Measurements from ENCODE around the gene PKD1L1.
"Not testable (repeated sequence)": the region's sequence is repeated elsewhere in the genome, so short reads cannot be mapped to it uniquely, and the experiment has no call there.

The PKD1L1 gene

GRCh38 chr7:47936323-47936722 lies 11.9 kb downstream of the PKD1L1 start:
- peak overlapping the region; percentile 81 for H3K27ac Mint-ChIP-seq
- ATAC-seq: no peak
- H3K4me3 Mint-ChIP-seq: no peak overlapping the region
- peaks cover 40% of the 10 kb centered on the region for H3K4me1 Mint-ChIP-seq
- no peaks in the 10 kb centered on the region for H3K27me3 Mint-ChIP-seq
- no peaks in the 10 kb centered on the region for H3K9me3 Mint-ChIP-seq
- no peaks in the 10 kb centered on the region for H3K36me3 Mint-ChIP-seq

- ATAC-seq: no peak
- no peak overlapping the region for H3K27ac Mint-ChIP-seq
- peaks cover 8% of the 10 kb centered on the region for H3K27me3 Mint-ChIP-seq
Observed at GRCh38 chr7:47935336-47935735, 12.9 kb downstream of the PKD1L1 start.

DNA sequence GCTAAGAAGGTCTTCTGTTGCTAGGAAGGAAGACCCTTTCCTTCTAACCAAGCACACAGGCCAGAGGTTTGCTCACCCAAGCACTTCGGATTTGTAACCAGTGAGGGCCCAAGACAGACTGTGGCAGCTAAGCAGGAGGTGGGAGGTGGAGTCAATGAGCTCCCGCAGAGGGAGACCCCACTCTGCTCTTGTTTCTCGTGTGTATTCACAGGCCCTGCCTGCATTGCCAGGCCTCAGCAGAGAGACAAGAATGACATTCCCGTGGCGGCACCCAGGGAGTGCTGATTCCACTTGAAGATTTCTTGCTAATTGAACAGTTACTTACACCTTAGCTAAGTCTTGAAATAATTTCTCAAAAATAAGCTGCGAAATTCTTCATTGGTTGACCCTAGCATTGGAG lies 13.4 kb downstream of the PKD1L1 start:
- no peak for ATAC-seq
- no peaks in the 10 kb centered on the region for H3K9me3 Mint-ChIP-seq
- H3K4me1 Mint-ChIP-seq: peaks cover 43% of the 10 kb centered on the region
- no peaks in the 10 kb centered on the region for H3K36me3 Mint-ChIP-seq
- no peak overlapping the region for H3K27ac Mint-ChIP-seq
- H3K27me3 Mint-ChIP-seq: peaks cover 14% of the 10 kb centered on the region
- no peak overlapping the region for H3K4me3 Mint-ChIP-seq

More at GRCh38 chr7:47935336-47935735, 12.9 kb downstream of the PKD1L1 start:
- Mint-ChIP-seq H3K36me3 (no peaks in the 10 kb centered on the region), H3K9me3 (no peaks in the 10 kb centered on the region), H3K4me3 (no peak overlapping the region), H3K4me1 (peaks cover 40% of the 10 kb centered on the region)

DNA sequence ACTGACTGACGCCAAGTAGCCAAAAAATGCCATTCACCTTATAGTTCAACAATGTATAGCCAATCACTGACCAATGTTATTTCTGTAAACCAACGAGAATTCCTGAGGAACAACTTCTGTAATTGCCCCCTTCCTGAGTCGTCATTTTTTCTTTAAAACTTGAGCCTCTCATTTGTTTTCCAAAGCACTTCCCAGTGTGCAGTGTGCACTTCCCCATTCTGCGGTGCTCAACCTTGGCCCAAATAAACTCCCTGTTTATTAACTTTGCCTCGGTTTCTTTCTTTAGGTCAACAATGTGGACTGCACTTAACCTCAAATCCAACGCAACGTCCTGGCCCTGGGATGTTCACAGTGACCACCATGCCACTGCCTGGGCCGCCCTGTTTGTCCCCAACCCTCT lies 15.1 kb downstream of the PKD1L1 start:
- peaks cover 48% of the 10 kb centered on the region for H3K4me1 Mint-ChIP-seq
- H3K27me3 Mint-ChIP-seq: peaks cover 24% of the 10 kb centered on the region
- no peak overlapping the region for H3K4me3 Mint-ChIP-seq
- no peaks in the 10 kb centered on the region for H3K9me3 Mint-ChIP-seq
- H3K27ac Mint-ChIP-seq: no peak overlapping the region
- no peak for ATAC-seq
- no peaks in the 10 kb centered on the region for H3K36me3 Mint-ChIP-seq

DNA sequence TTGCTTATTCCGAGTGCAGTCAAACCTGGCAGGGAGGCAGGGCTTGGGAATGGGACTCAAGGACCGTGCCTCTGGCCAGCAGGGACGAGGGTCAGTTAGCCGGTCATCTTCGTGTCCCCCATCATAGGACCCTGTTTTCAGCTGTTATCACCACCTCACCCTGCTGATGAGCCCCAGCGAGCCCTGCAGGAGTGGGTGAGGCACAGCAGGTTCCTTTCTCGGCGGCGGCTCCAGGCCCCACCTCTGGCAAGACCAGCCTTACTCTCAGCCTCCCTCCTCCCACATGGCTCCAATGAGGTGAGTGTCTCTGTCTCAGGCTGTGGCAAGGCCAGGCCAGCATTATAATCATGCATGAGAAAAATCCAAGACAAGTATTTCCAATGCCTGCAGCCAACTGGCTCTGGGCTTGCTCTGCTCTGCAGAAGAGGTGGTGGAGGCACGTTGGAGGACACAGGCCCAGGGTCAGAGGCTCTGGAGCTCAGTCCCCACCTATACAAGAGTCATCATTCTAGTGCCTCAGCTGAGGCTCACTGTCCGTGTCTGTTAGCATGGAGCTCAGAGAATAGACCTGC lies 15.7 kb downstream of the PKD1L1 start:
- ATAC-seq: no peak

GRCh38 chr7:47932016-47932415 lies 16.2 kb downstream of the PKD1L1 start:
- Mint-ChIP-seq H3K4me3 (no peak overlapping the region), H3K36me3 (no peaks in the 10 kb centered on the region), H3K27ac (no peak overlapping the region), H3K27me3 (peaks cover 24% of the 10 kb centered on the region), H3K4me1 (peaks cover 43% of the 10 kb centered on the region), H3K9me3 (no peaks in the 10 kb centered on the region)
- no peak for ATAC-seq

More for the DNA sequence above, 15.7 kb downstream of the PKD1L1 start:
- Mint-ChIP-seq H3K27me3 (peaks cover 24% of the 10 kb centered on the region), H3K36me3 (no peaks in the 10 kb centered on the region), H3K9me3 (no peaks in the 10 kb centered on the region), H3K4me3 (no peak overlapping the region), H3K27ac (no peak overlapping the region), H3K4me1 (peaks cover 48% of the 10 kb centered on the region)

- no peaks in the 10 kb centered on the region for H3K9me3 Mint-ChIP-seq
- H3K4me3 Mint-ChIP-seq: no peak overlapping the region
- H3K27me3 Mint-ChIP-seq: peaks cover 24% of the 10 kb centered on the region
- H3K36me3 Mint-ChIP-seq: no peaks in the 10 kb centered on the region
- peaks cover 36% of the 10 kb centered on the region for H3K4me1 Mint-ChIP-seq
- H3K27ac Mint-ChIP-seq: no peak overlapping the region
- no peak for ATAC-seq
Observed at GRCh38 chr7:47931005-47932004, 17.0 kb downstream of the PKD1L1 start.

DNA sequence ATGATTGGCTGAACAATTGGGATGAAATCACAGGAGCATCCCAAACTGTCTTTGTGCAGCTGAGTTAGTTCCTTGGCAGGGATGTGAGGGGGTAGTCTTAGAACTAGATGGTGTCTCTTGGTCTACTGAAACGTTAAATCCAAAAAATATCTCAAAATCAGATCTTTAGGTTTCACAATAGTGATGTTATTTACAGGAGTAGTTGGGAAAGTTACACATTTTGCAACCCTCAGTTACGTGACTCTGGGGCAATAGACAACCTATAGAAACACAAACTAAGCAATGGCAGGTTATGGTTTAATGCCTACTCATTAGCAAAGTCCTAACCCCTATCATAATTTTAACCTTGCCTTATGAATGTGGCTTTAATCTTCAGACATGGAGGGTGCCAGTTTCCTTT lies 24.0 kb downstream of the PKD1L1 start:
- peaks cover 4% of the 10 kb centered on the region for H3K27me3 Mint-ChIP-seq
- peaks cover 12% of the 10 kb centered on the region for H3K36me3 Mint-ChIP-seq
- H3K4me3 Mint-ChIP-seq: no peak overlapping the region
- ATAC-seq: no peak
- H3K9me3 Mint-ChIP-seq: peaks cover 9% of the 10 kb centered on the region
- H3K4me1 Mint-ChIP-seq: peaks cover 17% of the 10 kb centered on the region
- H3K27ac Mint-ChIP-seq: no peak overlapping the region

GRCh38 chr7:47923081-47923875 lies 25.0 kb downstream of the PKD1L1 start:
- not testable (repeated sequence) for H3K4me3 Mint-ChIP-seq, H3K9me3 Mint-ChIP-seq, ATAC-seq, H3K27ac Mint-ChIP-seq, H3K4me1 Mint-ChIP-seq, H3K27me3 Mint-ChIP-seq
- H3K36me3 Mint-ChIP-seq: peaks cover 12% of the 10 kb centered on the region

GRCh38 chr7:47916514-47916913 lies 31.8 kb downstream of the PKD1L1 start:
- peaks cover 32% of the 10 kb centered on the region for H3K27me3 Mint-ChIP-seq
- H3K4me3 Mint-ChIP-seq, H3K27ac Mint-ChIP-seq, H3K4me1 Mint-ChIP-seq, ATAC-seq, H3K36me3 Mint-ChIP-seq, H3K9me3 Mint-ChIP-seq: not testable (repeated sequence)

DNA sequence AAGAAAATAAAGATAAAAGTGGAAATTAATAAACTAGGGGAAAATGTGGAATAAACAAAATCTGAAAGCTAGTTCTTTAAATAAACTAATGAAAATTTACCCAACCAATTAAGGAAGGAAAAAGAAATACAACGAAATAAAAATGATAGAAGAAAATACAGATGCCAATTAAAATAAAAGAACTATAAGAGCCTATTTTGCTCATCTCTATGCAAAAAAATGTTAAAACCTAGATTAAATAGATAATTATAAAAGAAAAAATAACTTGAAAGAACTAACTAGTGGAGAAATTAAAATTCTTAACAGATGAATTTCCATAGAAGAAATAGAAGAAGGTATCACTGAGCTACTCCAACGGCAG lies 32.7 kb downstream of the PKD1L1 start:
- Mint-ChIP-seq H3K36me3 (peaks cover 7% of the 10 kb centered on the region), H3K4me3 (no peak overlapping the region), H3K27me3 (peaks cover 35% of the 10 kb centered on the region), H3K9me3 (peaks cover 6% of the 10 kb centered on the region), H3K4me1 (no peaks in the 10 kb centered on the region), H3K27ac (no peak overlapping the region)
- no peak for ATAC-seq

DNA sequence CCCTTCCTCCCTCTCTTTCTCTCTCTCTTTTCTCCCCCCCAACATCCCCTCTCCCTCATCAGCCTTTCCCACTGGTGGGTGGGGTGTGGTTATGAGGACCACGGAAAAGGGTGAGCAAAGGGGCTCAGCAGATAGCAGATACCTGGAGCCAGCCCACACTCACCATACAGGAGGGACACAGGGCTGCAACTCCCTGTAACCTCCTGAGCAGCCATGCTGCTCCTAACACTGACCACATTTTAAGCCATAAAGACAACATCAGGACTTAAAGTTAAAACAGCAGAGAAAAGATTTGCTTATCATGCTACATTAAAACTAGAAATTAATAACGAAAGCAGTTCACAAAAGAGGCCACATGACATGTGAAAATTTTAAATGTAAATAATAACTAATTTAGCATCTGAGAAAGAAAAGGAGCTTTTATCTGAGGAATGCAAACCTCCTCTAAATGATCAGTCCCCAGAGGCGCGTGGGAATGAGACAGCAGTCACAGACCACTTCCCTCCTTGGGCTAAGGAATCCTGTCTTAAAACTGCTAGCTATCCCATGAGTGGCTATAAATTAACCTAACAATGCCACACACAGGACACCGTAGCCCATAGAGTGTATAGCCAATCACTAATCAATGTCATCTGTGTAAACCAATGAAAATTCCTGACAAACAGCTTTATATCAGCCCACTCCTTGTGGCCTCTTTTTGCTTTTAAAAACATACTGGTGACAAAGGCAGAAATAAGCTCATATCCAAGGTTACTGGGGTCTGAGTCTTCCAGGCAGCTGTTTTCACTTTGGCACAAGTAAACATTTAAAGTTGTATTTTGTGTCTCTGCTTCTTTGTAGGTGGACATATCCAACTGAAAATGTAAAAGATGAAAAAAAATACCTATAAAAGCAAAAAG lies 33.3 kb downstream of the PKD1L1 start:
- ATAC-seq: no peak
- peaks cover 35% of the 10 kb centered on the region for H3K27me3 Mint-ChIP-seq
- no peak overlapping the region for H3K4me3 Mint-ChIP-seq
- no peak overlapping the region for H3K27ac Mint-ChIP-seq
- peaks cover 7% of the 10 kb centered on the region for H3K36me3 Mint-ChIP-seq
- no peaks in the 10 kb centered on the region for H3K9me3 Mint-ChIP-seq
- no peaks in the 10 kb centered on the region for H3K4me1 Mint-ChIP-seq

GRCh38 chr7:47912332-47912731 lies 35.9 kb downstream of the PKD1L1 start:
- H3K36me3 Mint-ChIP-seq: peaks cover 7% of the 10 kb centered on the region
- no peak overlapping the region for H3K27ac Mint-ChIP-seq
- peaks cover 35% of the 10 kb centered on the region for H3K27me3 Mint-ChIP-seq
- no peaks in the 10 kb centered on the region for H3K9me3 Mint-ChIP-seq
- H3K4me3 Mint-ChIP-seq: no peak overlapping the region
- H3K4me1 Mint-ChIP-seq: no peaks in the 10 kb centered on the region
- no peak for ATAC-seq

GRCh38 chr7:47908720-47909119 lies 39.5 kb downstream of the PKD1L1 start:
- ATAC-seq: no peak
- H3K27me3 Mint-ChIP-seq: peaks cover 22% of the 10 kb centered on the region

More at GRCh38 chr7:47908720-47909119, 39.5 kb downstream of the PKD1L1 start:
- no peak overlapping the region for H3K27ac Mint-ChIP-seq
- H3K4me1 Mint-ChIP-seq: no peaks in the 10 kb centered on the region
- peaks cover 7% of the 10 kb centered on the region for H3K36me3 Mint-ChIP-seq
- no peaks in the 10 kb centered on the region for H3K9me3 Mint-ChIP-seq
- H3K4me3 Mint-ChIP-seq: no peak overlapping the region

Data from stimulated activated memory B cell treated with anti-CD40 and anti-IgM and Interleukin-4, amounts not matched to agents 10 μg/mL and 1 μg/mL and 100 μg/mL, for 72 hours (primary cell).